Right lobe of liver (tissue), 4 donors: ENCODE data around the gene GALNTL6.

Experiments
- CTCF ChIP-seq, 4 donors: fragments of 200-600 bp in 3 of 4; fragments of 450-650 bp in 1 of 4; IDR thresholded peaks; one replicate each; pipeline versions ENCODE4 v1.5.1 to v1.8.0; 2016 to 2022; ENCODE audit warnings: antibody characterized with exemption in 4 of 4, mild to moderate bottlenecking in 2 of 4
- POLR2A ChIP-seq: fragments of 450-650 bp; IDR thresholded peaks from one replicate; pipeline ENCODE4 v1.6.1; 2017; ENCODE audit warnings: antibody characterized with exemption, mild to moderate bottlenecking
- donor health status: DM: no; HTN: no; CAD: no.
- donor health status: DM: no; HTN: no; CAD: no.
- donor health status: DM: no; HTN: yes; CAD: no.

GRCh38 chr4:172149329-172149728, 336.1 kb downstream of the GALNTL6 start:
- no peak for TF ChIP-seq POLR2A
- TF ChIP-seq CTCF (IDR thresholded peaks at IDR 0.05): no peak
